HL-60 (cell line): ENCODE results near the gene CR1.
"Not testable (repeated sequence)": the region's sequence is repeated elsewhere in the genome, so short reads cannot be mapped to it uniquely, and the experiment has no call there.

Experiments used
- DNase-seq, 2 experiments: peaks; one replicate each; pipeline ENCODE4 v3.0.0-alpha.2; 2010 to 2020; ENCODE audit warnings: low read depth in 1 of 2, low spot score in 1 of 2
- H3K27ac ChIP-seq: fragments of 250-450 bp; sonication (Bioruptor Pico); replicated peaks from 2 replicates; pipeline ENCODE4 v1.5.1; 2020; ENCODE audit warnings: mild to moderate bottlenecking, moderate library complexity
- H3K27me3 ChIP-seq: fragments of 250-450 bp; sonication (Bioruptor Pico); 2 replicates; pipeline ENCODE4 v1.5.1; 2021; ENCODE audit warnings: mild to moderate bottlenecking, moderate library complexity; ENCODE audit not compliant: insufficient read depth, poor library complexity, severe bottlenecking
- H3K4me3 ChIP-seq: replicated peaks from 2 replicates; pipeline ENCODE4 v1.5.1; 2011; ENCODE audit warnings: mild to moderate bottlenecking, control low read depth, low read length; ENCODE audit not compliant: insufficient read depth
- GABPA ChIP-seq: IDR thresholded peaks from 2 replicates; pipeline ENCODE4 v1.6.1; 2012; ENCODE audit warnings: low read depth
- POLR2AphosphoS5 ChIP-seq: IDR thresholded peaks from 2 replicates; pipeline ENCODE4 v1.6.1; 2012; ENCODE audit warnings: low read depth
- REST ChIP-seq: IDR thresholded peaks from 2 replicates; pipeline ENCODE4 v1.6.1; 2012; ENCODE audit warnings: low read depth; ENCODE audit not compliant: insufficient replicate concordance
- SPI1 ChIP-seq: IDR thresholded peaks from 2 replicates; pipeline ENCODE4 v1.6.1; 2012; ENCODE audit warnings: low read depth, mild to moderate bottlenecking, borderline replicate concordance
- TF ChIP-seq, protein P1 (sequence below): IDR thresholded peaks from one replicate; pipeline ENCODE4 v1.5.1; 2011; ENCODE audit warnings: low read length, control low read depth, inconsistent platforms; ENCODE audit not compliant: insufficient read depth

The CR1 gene

GRCh38 chr1:207658904-207659485, 163.0 kb downstream of the CR1 start:
- TF ChIP-seq GABPA, result no peak
- no peak for TF ChIP-seq SPI1
- TF ChIP-seq REST, result no peak
- TF ChIP-seq POLR2AphosphoS5, result no peak
- TF ChIP-seq, protein P1, sequence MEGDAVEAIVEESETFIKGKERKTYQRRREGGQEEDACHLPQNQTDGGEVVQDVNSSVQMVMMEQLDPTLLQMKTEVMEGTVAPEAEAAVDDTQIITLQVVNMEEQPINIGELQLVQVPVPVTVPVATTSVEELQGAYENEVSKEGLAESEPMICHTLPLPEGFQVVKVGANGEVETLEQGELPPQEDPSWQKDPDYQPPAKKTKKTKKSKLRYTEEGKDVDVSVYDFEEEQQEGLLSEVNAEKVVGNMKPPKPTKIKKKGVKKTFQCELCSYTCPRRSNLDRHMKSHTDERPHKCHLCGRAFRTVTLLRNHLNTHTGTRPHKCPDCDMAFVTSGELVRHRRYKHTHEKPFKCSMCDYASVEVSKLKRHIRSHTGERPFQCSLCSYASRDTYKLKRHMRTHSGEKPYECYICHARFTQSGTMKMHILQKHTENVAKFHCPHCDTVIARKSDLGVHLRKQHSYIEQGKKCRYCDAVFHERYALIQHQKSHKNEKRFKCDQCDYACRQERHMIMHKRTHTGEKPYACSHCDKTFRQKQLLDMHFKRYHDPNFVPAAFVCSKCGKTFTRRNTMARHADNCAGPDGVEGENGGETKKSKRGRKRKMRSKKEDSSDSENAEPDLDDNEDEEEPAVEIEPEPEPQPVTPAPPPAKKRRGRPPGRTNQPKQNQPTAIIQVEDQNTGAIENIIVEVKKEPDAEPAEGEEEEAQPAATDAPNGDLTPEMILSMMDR, result no peak

DNA sequence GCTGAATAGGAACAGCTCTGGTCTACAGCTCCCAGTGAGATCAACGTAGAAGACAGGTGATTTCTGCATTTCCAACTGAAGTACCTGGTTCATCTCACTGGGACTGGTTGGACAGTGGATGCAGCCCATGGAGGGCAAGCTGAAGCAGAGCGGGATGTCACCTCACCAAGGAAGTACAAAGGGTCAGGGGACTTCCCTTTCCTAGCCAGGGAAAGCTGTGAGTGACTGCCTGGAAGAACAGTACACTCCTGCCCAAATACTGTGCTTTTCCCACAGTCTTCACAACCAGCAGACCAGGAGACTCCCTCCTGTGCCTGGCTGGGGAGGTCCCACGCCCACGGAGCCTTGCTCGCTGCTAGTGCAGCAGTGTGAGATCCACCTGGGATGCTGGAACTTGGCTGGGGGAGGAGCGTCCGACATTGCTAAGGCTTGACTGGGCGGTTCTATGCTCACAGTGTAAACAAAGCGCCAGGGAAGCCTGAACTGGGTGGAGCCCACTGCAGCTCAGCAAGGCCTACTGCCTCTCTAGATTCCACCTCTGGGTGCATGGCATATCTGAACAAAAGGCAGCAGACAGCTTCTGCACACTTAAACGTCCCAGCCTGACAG, 163.7 kb downstream of the CR1 start:
- Histone ChIP-seq H3K4me3 (no peak overlapping the region), H3K27ac (no peak overlapping the region), H3K27me3 (peaks cover 1% of the 10 kb centered on the region)
- TF ChIP-seq REST (no peak), SPI1 (no peak), POLR2AphosphoS5 (no peak), GABPA (no peak)
- TF ChIP-seq, protein P1, result no peak
- no peak for DNase-seq

More at GRCh38 chr1:207658904-207659485, 163.0 kb downstream of the CR1 start:
- no peak overlapping the region for H3K27ac ChIP-seq
- no peak overlapping the region for H3K4me3 ChIP-seq
- peaks cover 4% of the 10 kb centered on the region for H3K27me3 ChIP-seq
- no peak for DNase-seq

GRCh38 chr1:207661420-207661819, 165.5 kb downstream of the CR1 start:
- H3K4me3 ChIP-seq, DNase-seq, H3K27me3 ChIP-seq, H3K27ac ChIP-seq: not testable (repeated sequence)

DNA sequence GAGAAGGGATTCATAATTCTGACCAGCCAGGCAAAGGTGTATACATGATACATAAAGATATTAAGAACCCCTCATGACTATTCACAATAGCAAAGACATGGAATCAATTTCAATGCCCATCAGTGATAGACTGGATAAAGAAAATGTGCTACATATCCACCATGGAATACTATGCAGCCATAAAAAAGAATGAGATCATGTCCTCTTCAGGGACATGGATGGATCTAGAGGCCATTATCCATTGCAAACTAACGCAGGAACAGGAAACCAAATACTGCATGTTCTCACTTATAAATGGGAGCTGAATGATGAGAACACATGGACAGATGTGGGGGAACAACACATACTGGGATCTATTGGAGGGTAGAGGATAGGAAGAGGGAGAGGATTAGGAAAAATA, 170.4 kb downstream of the CR1 start:
- DNase-seq, result no peak
- H3K4me3 ChIP-seq, result no peak overlapping the region
- peaks cover 27% of the 10 kb centered on the region for H3K27me3 ChIP-seq
- TF ChIP-seq GABPA (no peak), REST (no peak), POLR2AphosphoS5 (no peak), SPI1 (no peak)
- TF ChIP-seq, protein P1, result no peak
- no peak overlapping the region for H3K27ac ChIP-seq
